Measurements from ENCODE around the gene HEXIM1.

- TF ChIP-seq POLR2AphosphoS5 (IDR thresholded peaks at IDR 0.05) (no peak), CTCF (IDR thresholded peaks at IDR 0.05) (no peak), POLR2A (IDR thresholded peaks at IDR 0.05) (no peak), EP300 (IDR thresholded peaks at IDR 0.05) (no peak)
Measured at GRCh38 chr17:45101883-45102811, 46.1 kb upstream of the HEXIM1 start.

Data from upper lobe of left lung (tissue), 4 donors.